ENCODE results near the gene SETBP1.

The SETBP1 gene

DNA sequence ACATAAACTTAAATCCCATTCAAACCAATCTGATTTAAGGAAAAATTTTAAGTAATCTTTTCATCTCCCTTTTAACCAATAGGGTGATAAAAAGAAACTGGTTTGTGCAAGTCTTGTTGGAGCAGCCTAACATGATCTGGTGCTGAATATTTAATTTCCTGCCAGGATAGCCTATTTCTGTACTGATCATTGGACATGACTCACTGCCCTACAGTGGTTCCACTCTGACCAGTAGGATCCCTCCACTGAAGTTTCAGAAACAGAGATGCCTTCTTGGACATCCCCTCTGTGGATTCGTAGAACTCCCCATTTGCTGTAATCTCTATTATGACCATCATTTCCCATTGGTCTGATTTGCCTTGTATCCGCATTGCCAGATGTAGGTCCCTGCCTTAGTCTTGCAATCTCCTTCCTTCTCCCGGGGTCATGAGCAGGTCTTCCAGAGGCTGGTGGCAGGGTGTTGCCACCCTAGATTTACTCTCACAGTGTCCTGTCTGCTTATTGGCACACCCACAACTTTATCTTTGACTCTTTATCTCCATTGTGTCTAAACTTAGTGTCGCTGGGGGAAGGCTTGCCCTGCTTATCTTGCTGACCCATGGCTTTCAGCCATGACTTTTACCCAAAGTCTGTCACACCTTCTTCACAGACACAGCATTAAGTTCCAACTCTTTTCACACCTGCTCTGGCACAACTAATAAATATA is 12.3 kb upstream of the SETBP1 start:
- Mint-ChIP-seq H3K36me3 (peaks cover 6% of the 10 kb centered on the region), H3K4me1 (peaks cover 6% of the 10 kb centered on the region), H3K4me3 (no peak overlapping the region), H3K27ac (no peak overlapping the region), H3K27me3 (no peaks in the 10 kb centered on the region), H3K9me3 (peaks cover 6% of the 10 kb centered on the region)
- no peak for ATAC-seq (ENCODE audit: low read depth)
- DNase-seq (ENCODE audit: low spot score in 2 of 2), result no peak

DNA sequence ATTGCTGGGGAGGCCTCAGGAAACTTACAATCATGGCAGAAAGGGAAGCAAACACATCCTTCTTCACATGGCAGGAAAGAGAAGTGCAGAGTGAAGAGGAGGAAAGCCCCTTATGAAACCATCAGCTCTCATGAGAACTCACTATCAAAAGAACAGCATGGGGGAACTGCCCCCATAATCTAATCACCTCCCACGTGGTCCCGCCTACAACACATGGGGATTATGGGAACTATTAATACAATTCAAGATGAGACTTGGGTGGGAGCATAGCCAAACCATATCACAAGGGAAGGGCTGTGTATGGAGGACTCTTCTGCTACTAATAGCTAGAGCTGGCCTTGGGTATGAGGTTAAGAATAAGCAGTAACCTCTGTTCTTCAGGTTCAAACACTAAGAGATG is 8.8 kb upstream of the SETBP1 start:
- peaks cover 6% of the 10 kb centered on the region for H3K9me3 Mint-ChIP-seq
- no peak overlapping the region for H3K4me3 Mint-ChIP-seq

DNA sequence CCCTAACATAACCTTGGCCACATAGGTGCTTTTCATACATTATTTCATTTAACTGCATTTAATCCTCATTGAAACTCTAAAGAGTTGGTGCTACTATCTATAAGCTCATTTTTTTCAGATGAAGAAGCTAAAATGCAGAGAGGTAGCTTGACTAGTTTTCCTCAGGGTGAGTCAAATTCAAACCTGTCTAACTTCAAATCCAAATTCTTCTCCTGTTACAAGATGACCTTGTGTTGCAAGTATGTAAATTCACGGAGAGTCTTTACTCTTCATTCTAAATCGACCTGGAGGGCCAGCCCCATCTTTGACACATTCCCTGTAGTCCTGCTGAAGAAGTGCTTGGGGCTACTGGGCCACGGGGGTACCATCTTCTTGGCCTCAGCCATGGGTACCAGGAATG is 8.2 kb upstream of the SETBP1 start:
- no peak overlapping the region for H3K27ac Mint-ChIP-seq
- no peak overlapping the region for H3K4me3 Mint-ChIP-seq
- no peaks in the 10 kb centered on the region for H3K27me3 Mint-ChIP-seq
- peaks cover 6% of the 10 kb centered on the region for H3K36me3 Mint-ChIP-seq
- no peak for DNase-seq (ENCODE audit: low spot score in 2 of 2)
- ATAC-seq (ENCODE audit: low read depth), result no peak
- peaks cover 6% of the 10 kb centered on the region for H3K4me1 Mint-ChIP-seq
- H3K9me3 Mint-ChIP-seq, result peaks cover 6% of the 10 kb centered on the region

More for the DNA sequence above, 8.8 kb upstream of the SETBP1 start:
- no peaks in the 10 kb centered on the region for H3K27me3 Mint-ChIP-seq
- ATAC-seq (ENCODE audit: low read depth), result no peak
- peaks cover 6% of the 10 kb centered on the region for H3K36me3 Mint-ChIP-seq
- no peak overlapping the region for H3K27ac Mint-ChIP-seq
- peaks cover 6% of the 10 kb centered on the region for H3K4me1 Mint-ChIP-seq
- no peak for DNase-seq (ENCODE audit: low spot score in 2 of 2)

DNA sequence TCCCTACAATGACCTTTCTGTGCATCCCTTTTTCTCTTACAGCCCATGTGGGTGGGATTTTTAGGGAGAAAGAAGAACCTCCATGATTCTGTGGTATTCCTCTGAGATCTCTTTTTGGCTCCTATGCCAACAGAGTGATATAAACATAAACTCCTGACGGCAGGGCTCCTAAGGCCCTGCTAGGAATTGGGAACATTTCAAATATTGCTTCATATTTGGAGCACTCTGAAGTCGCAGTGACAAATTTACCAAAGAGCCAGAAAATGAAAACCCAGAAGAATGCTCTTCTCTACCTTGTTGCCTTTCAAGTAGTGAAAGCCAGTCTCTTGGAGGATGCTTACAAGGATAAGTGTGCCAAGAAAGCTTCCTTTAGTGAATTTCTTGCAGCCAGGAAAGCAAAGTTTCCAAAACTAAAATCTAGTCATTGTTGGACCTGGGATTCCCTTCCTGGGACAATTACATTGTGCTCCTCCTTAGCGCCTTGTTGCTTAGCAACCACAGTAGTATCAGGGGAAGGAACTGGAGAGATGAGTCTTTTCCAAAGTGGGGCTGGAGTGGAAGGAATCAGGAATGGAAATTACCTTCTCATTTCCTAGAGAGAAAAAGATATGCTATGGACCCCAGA is 7.3 kb upstream of the SETBP1 start:
- Mint-ChIP-seq H3K4me1 (peaks cover 6% of the 10 kb centered on the region), H3K27ac (no peak overlapping the region), H3K9me3 (peaks cover 6% of the 10 kb centered on the region), H3K36me3 (peaks cover 6% of the 10 kb centered on the region), H3K4me3 (no peak overlapping the region), H3K27me3 (no peaks in the 10 kb centered on the region)
- DNase-seq (ENCODE audit: low spot score in 2 of 2) (no peak), ATAC-seq (ENCODE audit: low read depth) (no peak)

DNA sequence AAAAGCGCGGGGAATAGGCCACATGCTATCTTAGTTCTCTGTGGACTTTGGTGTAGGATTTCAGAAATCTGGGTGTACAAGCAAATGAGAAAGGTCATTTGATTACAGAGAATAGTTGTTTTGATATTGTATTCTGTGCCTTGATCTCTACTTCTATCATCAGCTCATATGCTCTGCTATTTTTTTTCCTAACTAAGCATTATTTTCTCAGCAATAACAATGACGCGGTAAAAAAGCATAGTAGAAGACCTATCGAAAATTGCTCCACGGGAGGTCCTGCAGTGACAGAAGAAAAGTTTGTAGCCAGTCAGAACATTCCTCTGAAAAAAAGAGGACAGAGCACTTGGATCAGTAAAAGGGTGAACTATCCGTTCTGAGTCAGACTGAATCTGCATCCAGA is 2.8 kb upstream of the SETBP1 start:
- ATAC-seq (ENCODE audit: low read depth), result no peak
- H3K27me3 Mint-ChIP-seq, result no peaks in the 10 kb centered on the region
- H3K4me1 Mint-ChIP-seq, result peaks cover 3% of the 10 kb centered on the region
- no peak overlapping the region for H3K4me3 Mint-ChIP-seq
- DNase-seq (ENCODE audit: low spot score in 2 of 2), result no peak
- H3K36me3 Mint-ChIP-seq, result no peaks in the 10 kb centered on the region
- H3K9me3 Mint-ChIP-seq, result no peaks in the 10 kb centered on the region
- no peak overlapping the region for H3K27ac Mint-ChIP-seq

DNA sequence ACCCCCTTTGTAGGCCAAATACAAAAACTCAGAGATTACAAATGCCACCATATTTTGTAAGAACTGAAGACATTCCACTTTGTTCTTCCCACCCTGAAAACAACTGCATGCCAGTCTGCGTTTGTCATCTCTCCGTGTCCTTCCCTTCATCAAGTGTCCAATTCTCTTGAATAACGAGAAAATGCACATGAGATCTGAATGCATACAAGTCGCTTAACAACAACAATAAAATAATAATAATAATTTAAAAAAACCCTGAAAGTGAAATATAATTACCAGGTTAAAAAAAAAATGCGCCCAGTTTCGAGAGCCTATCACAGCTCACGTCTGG is 2.0 kb upstream of the SETBP1 start:
- Mint-ChIP-seq H3K9me3 (no peaks in the 10 kb centered on the region), H3K4me1 (peaks cover 3% of the 10 kb centered on the region), H3K36me3 (no peaks in the 10 kb centered on the region), H3K27ac (no peak overlapping the region), H3K4me3 (no peak overlapping the region), H3K27me3 (no peaks in the 10 kb centered on the region)
- DNase-seq (ENCODE audit: low spot score in 2 of 2), result no peak
- no peak for ATAC-seq (ENCODE audit: low read depth)

DNA sequence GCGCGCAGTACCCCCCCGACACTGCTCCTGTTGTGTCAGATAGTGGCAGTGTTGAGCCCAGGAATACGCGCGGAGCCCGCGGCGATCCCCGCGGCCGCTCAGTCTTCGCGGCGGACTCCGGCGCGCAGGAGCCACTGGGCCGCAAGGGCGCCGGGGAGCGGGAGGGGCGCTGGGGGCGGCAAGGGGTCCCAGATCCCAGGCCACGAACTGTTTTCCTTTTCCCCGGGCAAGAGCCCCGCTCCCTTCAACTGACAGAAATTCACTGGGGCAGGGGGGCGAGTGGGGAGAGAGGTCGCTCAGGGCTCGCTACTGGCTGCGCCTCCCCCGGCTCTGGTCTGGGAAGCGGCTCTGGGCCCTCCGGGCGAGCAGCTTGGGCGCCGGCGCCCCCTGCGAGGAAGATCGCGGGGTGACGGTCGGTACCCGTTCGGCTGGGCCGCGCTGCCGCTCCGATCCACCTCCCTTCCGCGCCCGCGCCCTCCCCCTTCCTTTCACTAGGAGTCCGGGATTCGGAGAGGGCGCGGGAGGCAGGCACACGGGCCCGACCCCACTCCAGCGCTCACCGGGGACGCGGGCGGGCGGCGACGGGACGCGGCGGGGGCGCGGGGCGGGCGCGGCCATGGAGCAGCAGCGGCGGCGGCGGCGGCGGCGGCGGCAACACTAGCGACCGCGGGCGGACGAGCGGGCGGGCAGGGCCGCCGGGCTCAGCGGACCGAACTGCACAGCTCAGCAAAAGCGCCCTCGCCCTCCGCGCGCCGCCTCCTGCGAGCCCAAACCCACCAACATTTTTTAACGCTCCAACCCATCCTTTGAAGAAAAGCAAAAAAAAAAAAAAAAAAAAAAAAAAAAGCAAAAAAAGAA is 1.4 kb upstream of the SETBP1 start:
- ATAC-seq (ENCODE audit: low read depth) (peak; percentile 77), DNase-seq (ENCODE audit: low spot score in 2 of 2) (peak; percentile 79 to 84)
- no peak overlapping the region for H3K4me3 Mint-ChIP-seq
- no peaks in the 10 kb centered on the region for H3K9me3 Mint-ChIP-seq
- H3K4me1 Mint-ChIP-seq, result peaks cover 3% of the 10 kb centered on the region
- no peaks in the 10 kb centered on the region for H3K36me3 Mint-ChIP-seq
- H3K27ac Mint-ChIP-seq, result no peak overlapping the region
- no peaks in the 10 kb centered on the region for H3K27me3 Mint-ChIP-seq

DNA sequence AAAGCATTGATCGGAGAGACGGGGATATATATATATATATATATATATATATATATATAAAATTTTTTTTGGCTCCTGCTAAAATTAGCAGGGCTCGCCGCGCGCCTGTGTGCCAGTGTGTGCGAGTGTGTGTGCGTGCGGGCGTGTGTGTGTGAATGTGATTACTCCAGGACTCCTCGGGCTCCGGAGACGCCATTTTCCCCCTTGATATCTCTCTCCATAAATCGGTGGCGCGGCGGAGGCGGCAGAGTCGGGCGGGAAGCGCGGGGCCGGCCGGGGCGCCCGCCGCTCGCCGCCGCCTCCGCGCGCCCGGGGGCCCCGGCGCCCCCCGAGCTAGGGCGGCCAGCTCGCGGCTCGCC is 795 bp upstream of the SETBP1 start:
- H3K27ac Mint-ChIP-seq, result no peak overlapping the region
- no peaks in the 10 kb centered on the region for H3K27me3 Mint-ChIP-seq
- peaks cover 4% of the 10 kb centered on the region for H3K4me1 Mint-ChIP-seq
- H3K4me3 Mint-ChIP-seq, result no peak overlapping the region
- H3K9me3 Mint-ChIP-seq, result no peaks in the 10 kb centered on the region
- no peaks in the 10 kb centered on the region for H3K36me3 Mint-ChIP-seq
- DNase-seq (ENCODE audit: low spot score in 2 of 2) (peak; percentile 30 to 41), ATAC-seq (ENCODE audit: low read depth) (peak; percentile 19)

DNA sequence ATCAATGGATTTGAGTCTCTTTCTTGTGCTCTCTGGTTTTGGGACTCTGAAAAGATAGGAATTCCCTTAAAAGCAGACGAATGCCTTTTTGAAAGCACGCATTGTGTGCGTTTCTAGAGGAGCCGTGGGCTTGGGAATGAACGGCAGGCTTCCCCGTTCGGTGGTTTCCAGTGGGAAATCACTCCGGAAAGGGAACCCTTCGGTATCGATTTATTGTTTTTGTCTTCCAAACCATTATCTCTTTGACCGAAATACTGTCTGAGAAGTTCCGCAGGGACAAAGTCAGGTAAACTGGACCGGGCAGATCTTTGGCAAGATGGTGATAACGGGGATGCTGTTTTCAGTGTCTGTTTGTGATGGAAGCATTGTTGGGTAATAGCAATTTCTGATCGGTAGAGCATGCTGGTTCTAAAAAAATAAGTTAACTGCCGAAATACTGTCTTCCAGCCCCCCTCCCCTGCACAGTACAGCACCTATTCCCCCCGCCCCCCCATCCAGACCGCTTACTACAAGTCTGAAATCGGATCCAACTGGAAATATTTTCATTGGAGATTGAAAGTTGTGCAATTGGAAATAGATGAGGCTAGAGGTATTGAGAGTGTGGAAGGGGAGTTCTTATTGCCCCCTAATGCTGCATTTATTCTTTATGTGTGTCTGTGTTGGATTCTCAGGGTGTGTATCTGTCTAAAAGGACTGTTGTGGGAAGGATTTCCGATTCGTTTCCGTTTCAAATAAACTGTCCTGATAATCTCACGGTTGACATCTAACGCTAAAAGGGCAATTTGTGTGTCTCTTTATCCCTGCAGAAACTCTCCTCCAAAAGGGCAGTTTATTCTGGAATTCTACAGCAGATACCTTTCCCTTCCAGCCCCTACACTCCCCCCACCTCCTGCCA is 635 bp downstream of the SETBP1 start:
- ATAC-seq (ENCODE audit: low read depth) (no peak), DNase-seq (ENCODE audit: low spot score in 2 of 2) (no peak)
- H3K4me3 Mint-ChIP-seq, result no peak overlapping the region
- no peaks in the 10 kb centered on the region for H3K9me3 Mint-ChIP-seq
- H3K4me1 Mint-ChIP-seq, result peaks cover 12% of the 10 kb centered on the region
- H3K27me3 Mint-ChIP-seq, result no peaks in the 10 kb centered on the region
- H3K27ac Mint-ChIP-seq, result no peak overlapping the region
- H3K36me3 Mint-ChIP-seq, result no peaks in the 10 kb centered on the region

DNA sequence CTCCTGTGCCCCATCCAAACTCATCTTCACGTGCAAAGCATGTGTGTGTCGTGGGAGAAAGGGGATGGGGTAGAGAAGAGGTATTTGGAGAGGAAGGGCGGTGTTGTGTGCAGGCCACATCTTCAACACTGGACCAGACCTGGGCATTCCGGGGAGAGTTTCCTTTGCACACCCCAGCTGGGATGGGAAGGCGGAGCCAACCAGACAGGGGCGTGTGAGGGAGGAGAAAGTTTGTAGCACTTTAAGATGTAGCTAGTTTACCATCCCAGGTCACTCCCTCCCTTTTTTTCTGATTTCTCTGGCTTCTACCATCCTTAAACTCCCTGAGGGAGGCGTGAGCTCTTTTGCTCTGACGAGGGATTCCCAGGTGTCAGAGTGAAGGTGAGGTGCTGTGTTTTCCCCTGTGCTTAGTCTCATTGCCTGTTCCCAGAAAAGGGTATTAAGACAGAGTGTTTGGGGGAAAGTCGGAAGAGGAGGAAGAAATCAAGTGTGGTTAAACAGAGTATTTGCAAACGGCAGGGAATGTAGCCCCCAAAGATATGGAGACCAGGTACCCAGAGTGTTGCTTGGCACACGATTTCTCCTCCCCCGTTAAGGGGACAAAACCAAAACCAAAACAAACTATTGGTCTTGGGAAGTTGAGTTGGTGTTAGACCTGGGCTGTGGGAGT is 1.6 kb downstream of the SETBP1 start:
- ATAC-seq (ENCODE audit: low read depth) (no peak), DNase-seq (ENCODE audit: low spot score in 2 of 2) (no peak)

DNA sequence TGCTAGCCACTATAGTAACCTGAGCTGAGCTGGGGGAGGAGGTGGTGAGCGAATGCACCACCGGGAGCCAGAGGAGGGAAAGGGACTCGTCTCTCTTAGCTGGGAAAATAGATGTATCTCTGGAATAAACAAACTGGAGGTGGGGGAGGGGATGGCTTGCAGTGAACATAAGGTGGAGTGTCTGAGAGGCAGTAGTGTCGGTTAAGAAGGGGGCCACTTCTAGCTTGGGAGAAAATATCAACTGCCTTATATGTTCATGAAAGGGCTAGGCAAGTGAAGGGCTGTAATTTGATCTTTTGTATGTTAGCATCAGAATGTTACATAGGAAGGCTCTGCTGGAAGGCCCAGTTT is 2.2 kb downstream of the SETBP1 start:
- Mint-ChIP-seq H3K27ac (no peak overlapping the region), H3K9me3 (no peaks in the 10 kb centered on the region), H3K36me3 (peaks cover 8% of the 10 kb centered on the region), H3K4me3 (no peak overlapping the region), H3K27me3 (no peaks in the 10 kb centered on the region), H3K4me1 (peaks cover 25% of the 10 kb centered on the region)
- no peak for DNase-seq (ENCODE audit: low spot score in 2 of 2)
- no peak for ATAC-seq (ENCODE audit: low read depth)

More for the DNA sequence above, 1.6 kb downstream of the SETBP1 start:
- H3K27ac Mint-ChIP-seq, result no peak overlapping the region
- H3K9me3 Mint-ChIP-seq, result no peaks in the 10 kb centered on the region
- peaks cover 4% of the 10 kb centered on the region for H3K36me3 Mint-ChIP-seq
- no peak overlapping the region for H3K4me3 Mint-ChIP-seq
- H3K27me3 Mint-ChIP-seq, result no peaks in the 10 kb centered on the region
- H3K4me1 Mint-ChIP-seq, result peaks cover 19% of the 10 kb centered on the region

DNA sequence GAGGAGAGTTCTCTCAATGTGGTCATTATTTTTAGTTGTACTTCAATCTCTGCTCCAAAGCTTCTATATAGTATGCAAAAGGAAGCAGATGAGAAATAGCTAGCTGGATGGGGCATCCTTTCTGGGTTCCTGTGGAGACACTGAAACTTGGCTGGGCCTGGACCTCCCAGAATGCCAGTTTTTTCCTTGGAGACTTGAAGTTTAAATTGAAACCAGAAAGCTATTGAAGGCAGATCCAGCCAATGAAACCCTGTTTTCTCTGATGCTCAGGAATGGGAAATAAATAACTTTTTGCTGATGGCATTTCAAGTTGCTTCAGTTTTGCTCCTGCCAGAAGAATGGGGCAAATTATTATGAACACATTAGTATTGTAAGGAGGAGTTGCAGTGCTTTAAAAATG is 2.9 kb downstream of the SETBP1 start:
- H3K36me3 Mint-ChIP-seq, result peaks cover 11% of the 10 kb centered on the region
- peaks cover 26% of the 10 kb centered on the region for H3K4me1 Mint-ChIP-seq
- DNase-seq (ENCODE audit: low spot score in 2 of 2) (no peak), ATAC-seq (ENCODE audit: low read depth) (no peak)
- no peak overlapping the region for H3K4me3 Mint-ChIP-seq
- no peaks in the 10 kb centered on the region for H3K27me3 Mint-ChIP-seq
- no peak overlapping the region for H3K27ac Mint-ChIP-seq
- H3K9me3 Mint-ChIP-seq, result no peaks in the 10 kb centered on the region

DNA sequence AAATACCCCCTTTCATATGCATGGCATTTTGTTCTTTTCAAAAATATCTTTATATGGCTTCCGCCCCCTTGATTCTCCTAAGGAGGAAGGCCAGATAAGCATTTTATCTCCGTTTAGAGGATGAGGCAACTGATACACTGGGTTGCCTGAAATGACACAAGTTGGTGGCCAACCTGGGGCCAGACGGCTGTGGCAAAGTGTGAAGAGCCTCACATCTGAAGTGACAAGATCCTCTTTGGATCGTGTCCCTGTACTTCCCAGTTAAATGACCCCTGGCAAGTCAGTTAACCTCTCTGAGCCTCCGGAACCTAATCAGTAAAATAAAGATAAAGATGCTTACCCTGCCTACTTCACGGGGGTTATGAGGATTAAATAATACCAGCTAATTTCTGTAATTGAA is 4.6 kb downstream of the SETBP1 start:
- no peaks in the 10 kb centered on the region for H3K27me3 Mint-ChIP-seq
- H3K4me1 Mint-ChIP-seq, result peaks cover 41% of the 10 kb centered on the region
- H3K36me3 Mint-ChIP-seq, result peaks cover 23% of the 10 kb centered on the region
- no peak overlapping the region for H3K4me3 Mint-ChIP-seq
- no peaks in the 10 kb centered on the region for H3K9me3 Mint-ChIP-seq
- H3K27ac Mint-ChIP-seq, result no peak overlapping the region
- ATAC-seq (ENCODE audit: low read depth), result no peak
- DNase-seq (ENCODE audit: low spot score in 2 of 2), result no peak

Data from memory B cell (primary cell).